ENCODE data around the gene ZACN.
"Not testable (repeated sequence)": the region's sequence is repeated elsewhere in the genome, so short reads cannot be mapped to it uniquely, and the experiment has no call there.

The ZACN gene

GRCh38 chr17:76071531-76072147 lies 7.3 kb upstream of the ZACN start:
- H3K4me3 Mint-ChIP-seq = peak overlapping the region; percentile 98
- peaks cover 35% of the 10 kb centered on the region for H3K36me3 Mint-ChIP-seq (ENCODE audit: insufficient read depth)
- H3K9me3 Mint-ChIP-seq = no peaks in the 10 kb centered on the region
- H3K27me3 Mint-ChIP-seq = peaks cover 24% of the 10 kb centered on the region
- H3K4me1 Mint-ChIP-seq = peaks cover 37% of the 10 kb centered on the region
- peak overlapping the region; percentile 96 for H3K27ac Mint-ChIP-seq (ENCODE audit: low read depth)
- no peak for DNase-seq (ENCODE audit: low spot score in 2 of 2)
- peak; percentile 43 for ATAC-seq (replicated peaks; ENCODE audit: extremely low read depth, poor library complexity, severe bottlenecking)

GRCh38 chr17:76072148-76072858 lies 6.7 kb upstream of the ZACN start, which contains the start of gene SRP68:
Gene SRP68, minus strand, starts transcription at chr17:76072517. Its CDS starts 26 bp downstream, at chr17:76072491.
- ATAC-seq (replicated peaks; ENCODE audit: extremely low read depth, poor library complexity, severe bottlenecking) (peak; percentile 84), DNase-seq (ENCODE audit: low spot score in 2 of 2) (peak; percentile 64 to 65)
- peaks cover 44% of the 10 kb centered on the region for H3K4me1 Mint-ChIP-seq
- peaks cover 31% of the 10 kb centered on the region for H3K27me3 Mint-ChIP-seq
- H3K36me3 Mint-ChIP-seq (ENCODE audit: insufficient read depth) = peaks cover 29% of the 10 kb centered on the region
- peak within 1 kb of the TSS; percentile 98 for H3K4me3 Mint-ChIP-seq
- peak within 1 kb of the TSS; percentile 96 for H3K27ac Mint-ChIP-seq (ENCODE audit: low read depth)
- H3K9me3 Mint-ChIP-seq = no peaks in the 10 kb centered on the region

GRCh38 chr17:76074390-76075363 lies 4.3 kb upstream of the ZACN start, which contains the start of gene GALR2:
Gene GALR2, plus strand, starts transcription at chr17:76074781. Its CDS starts 103 bp downstream, at chr17:76074884.
- DNase-seq (ENCODE audit: low spot score in 2 of 2) = no peak
- H3K9me3 Mint-ChIP-seq = no peaks in the 10 kb centered on the region

GRCh38 chr17:76075364-76076145 lies 3.4 kb upstream of the ZACN start:
- H3K4me1 Mint-ChIP-seq = peaks cover 46% of the 10 kb centered on the region
- no peaks in the 10 kb centered on the region for H3K9me3 Mint-ChIP-seq
- H3K27ac Mint-ChIP-seq (ENCODE audit: low read depth) = no peak overlapping the region
- no peak for DNase-seq (ENCODE audit: low spot score in 2 of 2)
- ATAC-seq (replicated peaks; ENCODE audit: extremely low read depth, poor library complexity, severe bottlenecking) = no peak
- H3K27me3 Mint-ChIP-seq = peaks cover 37% of the 10 kb centered on the region
- peak overlapping the region; percentile 77 for H3K4me3 Mint-ChIP-seq
- peaks cover 17% of the 10 kb centered on the region for H3K36me3 Mint-ChIP-seq (ENCODE audit: insufficient read depth)

More at GRCh38 chr17:76074390-76075363, 4.3 kb upstream of the ZACN start, which contains the start of gene GALR2:
- Mint-ChIP-seq H3K36me3 (ENCODE audit: insufficient read depth) (peaks cover 18% of the 10 kb centered on the region), H3K4me1 (peaks cover 52% of the 10 kb centered on the region), H3K4me3 (peak within 1 kb of the TSS; percentile 77), H3K27ac (ENCODE audit: low read depth) (no peak within 1 kb of the TSS), H3K27me3 (peaks cover 37% of the 10 kb centered on the region)
- no peak for ATAC-seq (replicated peaks; ENCODE audit: extremely low read depth, poor library complexity, severe bottlenecking)

GRCh38 chr17:76076146-76076764 lies 2.7 kb upstream of the ZACN start:
- H3K4me1 Mint-ChIP-seq = peaks cover 39% of the 10 kb centered on the region
- peaks cover 37% of the 10 kb centered on the region for H3K27me3 Mint-ChIP-seq
- H3K4me3 Mint-ChIP-seq = peak overlapping the region; percentile 69
- peaks cover 17% of the 10 kb centered on the region for H3K36me3 Mint-ChIP-seq (ENCODE audit: insufficient read depth)
- ATAC-seq (replicated peaks; ENCODE audit: extremely low read depth, poor library complexity, severe bottlenecking) (no peak), DNase-seq (ENCODE audit: low spot score in 2 of 2) (no peak)
- peak overlapping the region; percentile 62 for H3K27ac Mint-ChIP-seq (ENCODE audit: low read depth)
- no peaks in the 10 kb centered on the region for H3K9me3 Mint-ChIP-seq

- Mint-ChIP-seq H3K36me3 (ENCODE audit: insufficient read depth) (peaks cover 17% of the 10 kb centered on the region), H3K4me1 (peaks cover 31% of the 10 kb centered on the region)
Observed at GRCh38 chr17:76076765-76077583, 2.0 kb upstream of the ZACN start.

GRCh38 chr17:76077584-76078110 lies 1.3 kb upstream of the ZACN start:
- H3K4me3 Mint-ChIP-seq = peak overlapping the region; percentile 69
- peaks cover 30% of the 10 kb centered on the region for H3K4me1 Mint-ChIP-seq
- ATAC-seq (replicated peaks; ENCODE audit: extremely low read depth, poor library complexity, severe bottlenecking) = no peak
- peaks cover 37% of the 10 kb centered on the region for H3K27me3 Mint-ChIP-seq
- no peak for DNase-seq (ENCODE audit: low spot score in 2 of 2)
- H3K36me3 Mint-ChIP-seq (ENCODE audit: insufficient read depth) = peaks cover 17% of the 10 kb centered on the region
- no peaks in the 10 kb centered on the region for H3K9me3 Mint-ChIP-seq
- H3K27ac Mint-ChIP-seq (ENCODE audit: low read depth) = no peak overlapping the region

More at GRCh38 chr17:76076765-76077583, 2.0 kb upstream of the ZACN start:
- Mint-ChIP-seq H3K4me3 (peak overlapping the region; percentile 69), H3K27ac (ENCODE audit: low read depth) (peak overlapping the region; percentile 62), H3K9me3 (no peaks in the 10 kb centered on the region), H3K27me3 (peaks cover 37% of the 10 kb centered on the region)
- ATAC-seq (replicated peaks; ENCODE audit: extremely low read depth, poor library complexity, severe bottlenecking) (peak; percentile 35), DNase-seq (ENCODE audit: low spot score in 2 of 2) (no peak)

GRCh38 chr17:76078370-76078769 lies 612 bp upstream of the ZACN start:
- peak overlapping the region; percentile 20 for H3K4me3 Mint-ChIP-seq
- H3K36me3 Mint-ChIP-seq (ENCODE audit: insufficient read depth) = peaks cover 17% of the 10 kb centered on the region
- H3K4me1 Mint-ChIP-seq = peaks cover 30% of the 10 kb centered on the region
- not testable (repeated sequence) for H3K27ac Mint-ChIP-seq (ENCODE audit: low read depth); H3K9me3 Mint-ChIP-seq; ATAC-seq (replicated peaks; ENCODE audit: extremely low read depth, poor library complexity, severe bottlenecking); DNase-seq (ENCODE audit: low spot score in 2 of 2)
- H3K27me3 Mint-ChIP-seq = peaks cover 37% of the 10 kb centered on the region

GRCh38 chr17:76079535-76079955 lies 563 bp downstream of the ZACN start:
- DNase-seq (ENCODE audit: low spot score in 2 of 2) (no peak), ATAC-seq (replicated peaks; ENCODE audit: extremely low read depth, poor library complexity, severe bottlenecking) (no peak)
- Mint-ChIP-seq H3K36me3 (ENCODE audit: insufficient read depth) (peaks cover 12% of the 10 kb centered on the region), H3K4me1 (peaks cover 30% of the 10 kb centered on the region), H3K9me3 (no peaks in the 10 kb centered on the region), H3K27ac (ENCODE audit: low read depth) (no peak overlapping the region), H3K4me3 (no peak overlapping the region), H3K27me3 (peaks cover 28% of the 10 kb centered on the region)

GRCh38 chr17:76079956-76080767 lies 1.2 kb downstream of the ZACN start:
- H3K27me3 Mint-ChIP-seq = peaks cover 22% of the 10 kb centered on the region
- DNase-seq (ENCODE audit: low spot score in 2 of 2) (no peak), ATAC-seq (replicated peaks; ENCODE audit: extremely low read depth, poor library complexity, severe bottlenecking) (no peak)
- H3K27ac Mint-ChIP-seq (ENCODE audit: low read depth) = no peak overlapping the region
- H3K4me3 Mint-ChIP-seq = no peak overlapping the region
- peaks cover 10% of the 10 kb centered on the region for H3K36me3 Mint-ChIP-seq (ENCODE audit: insufficient read depth)
- H3K4me1 Mint-ChIP-seq = peaks cover 25% of the 10 kb centered on the region
- no peaks in the 10 kb centered on the region for H3K9me3 Mint-ChIP-seq
